RPMI8226 (cell line): ENCODE data around the gene MARS2.
"Not testable (repeated sequence)": the region's sequence is repeated elsewhere in the genome, so short reads cannot be mapped to it uniquely, and the experiment has no call there.

ENCODE experiments used
- DNase-seq: peaks from one replicate; pipeline ENCODE4 v3.0.0-alpha.2; 2015

Gene MARS2

GRCh38 chr2:197707316-197708213, 2.4 kb downstream of the MARS2 start:
- peak; percentile 39 for DNase-seq

- no peak for DNase-seq
Measured at GRCh38 chr2:197708331-197708730, 3.2 kb downstream of the MARS2 start.

GRCh38 chr2:197709140-197709539, 4.0 kb downstream of the MARS2 start:
- DNase-seq = not testable (repeated sequence)

GRCh38 chr2:197710424-197711042, 5.4 kb downstream of the MARS2 start:
- DNase-seq = peak; percentile 43

- DNase-seq = no peak
Measured at GRCh38 chr2:197711578-197711977, 6.4 kb downstream of the MARS2 start.

GRCh38 chr2:197713271-197713670, 8.1 kb downstream of the MARS2 start:
- no peak for DNase-seq

- no peak for DNase-seq
Measured at GRCh38 chr2:197717863-197718262, 12.7 kb downstream of the MARS2 start.

GRCh38 chr2:197727011-197727410, 21.8 kb downstream of the MARS2 start:
- DNase-seq = no peak

- DNase-seq = not testable (repeated sequence)
Measured at GRCh38 chr2:197728555-197729544, 23.7 kb downstream of the MARS2 start.

GRCh38 chr2:197740200-197740599, 35.0 kb downstream of the MARS2 start:
- DNase-seq = no peak
